Thyroid gland (tissue), 4 donors: Measurements from ENCODE around the gene PAK6.

Experiments
- POLR2A ChIP-seq, 2 donors: fragments of 450-650 bp; IDR thresholded peaks; one replicate each; pipeline ENCODE4 v1.6.1; 2017; ENCODE audit warnings: antibody characterized with exemption in 2 of 2, mild to moderate bottlenecking in 2 of 2, moderate library complexity in 1 of 2
- TF ChIP-seq, protein P1 (sequence below), 6 experiments: fragments of 200-600 bp in 3 of 6; fragments of 450-650 bp in 3 of 6; sonication (generic) in 3 of 6; IDR thresholded peaks; one replicate each; pipeline ENCODE4 v1.5.1; 2016 to 2019; ENCODE audit warnings: antibody characterized with exemption in 6 of 6, mild to moderate bottlenecking in 2 of 6, inconsistent platforms in 1 of 6, moderate library complexity in 1 of 6

DNA sequence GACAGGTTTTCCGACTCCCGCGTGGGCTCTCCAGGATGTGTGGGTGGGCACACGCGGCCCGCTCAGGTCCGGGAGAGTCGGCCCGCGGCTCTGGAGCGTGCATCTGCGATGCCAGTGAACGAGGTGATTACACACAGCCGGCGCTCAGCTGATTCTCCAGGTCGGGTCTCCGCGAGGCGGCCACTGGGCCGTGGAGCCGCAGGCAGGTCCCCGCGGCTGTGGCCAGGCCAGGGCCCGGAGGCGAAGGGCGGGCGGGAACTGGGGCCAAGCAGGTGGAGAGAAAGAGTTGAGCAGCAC is 13.2 kb downstream of the PAK6 start:
- no peak for TF ChIP-seq POLR2A (IDR thresholded peaks at IDR 0.05)
- TF ChIP-seq, protein P1, sequence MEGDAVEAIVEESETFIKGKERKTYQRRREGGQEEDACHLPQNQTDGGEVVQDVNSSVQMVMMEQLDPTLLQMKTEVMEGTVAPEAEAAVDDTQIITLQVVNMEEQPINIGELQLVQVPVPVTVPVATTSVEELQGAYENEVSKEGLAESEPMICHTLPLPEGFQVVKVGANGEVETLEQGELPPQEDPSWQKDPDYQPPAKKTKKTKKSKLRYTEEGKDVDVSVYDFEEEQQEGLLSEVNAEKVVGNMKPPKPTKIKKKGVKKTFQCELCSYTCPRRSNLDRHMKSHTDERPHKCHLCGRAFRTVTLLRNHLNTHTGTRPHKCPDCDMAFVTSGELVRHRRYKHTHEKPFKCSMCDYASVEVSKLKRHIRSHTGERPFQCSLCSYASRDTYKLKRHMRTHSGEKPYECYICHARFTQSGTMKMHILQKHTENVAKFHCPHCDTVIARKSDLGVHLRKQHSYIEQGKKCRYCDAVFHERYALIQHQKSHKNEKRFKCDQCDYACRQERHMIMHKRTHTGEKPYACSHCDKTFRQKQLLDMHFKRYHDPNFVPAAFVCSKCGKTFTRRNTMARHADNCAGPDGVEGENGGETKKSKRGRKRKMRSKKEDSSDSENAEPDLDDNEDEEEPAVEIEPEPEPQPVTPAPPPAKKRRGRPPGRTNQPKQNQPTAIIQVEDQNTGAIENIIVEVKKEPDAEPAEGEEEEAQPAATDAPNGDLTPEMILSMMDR (IDR thresholded peaks at IDR 0.05), result no peak
